ENCODE measurements around the gene RAB44. TPM values are rescaled to one million over a fixed set of nuclear protein-coding genes. Genes with fewer than 3 reads are reported as not detected.

RAB44 gene
- total and polyA plus RNA-seq, 2 of the 13 experiments (the other 11 are each of a cell fraction or from before 2014, with no cell fraction given): not detected

- TSS peak; percentile 41 for BruUV-seq (replicated peaks)
- 2% methylated on average over 33 of the region's 61 CpGs for WGBS (ENCODE audit: low lambda C conversion rate)
- H3K4me3 ChIP-seq (replicated peaks in 1 of 3; ENCODE audit: insufficient read depth in 1 of 3, low read depth in 2 of 3, low read length in 3 of 3): peak overlapping the region; percentile 73 to 99 (median 94)
- peaks cover 57% of the 10 kb centered on the region for H4K20me1 ChIP-seq (ENCODE audit: insufficient read depth, low read length)
- peak; percentile 44 for ATAC-seq
- H3K27me3 ChIP-seq (ENCODE audit: control insufficient read depth in 1 of 2, insufficient read depth in 2 of 2, low read length in 2 of 2): peaks cover 0 to 6% of the 10 kb centered on the region in 2 experiments; a peak in 1 of 5 replicates
- H3K27ac ChIP-seq (ENCODE audit: extremely low read length, insufficient read depth, low read length): peak overlapping the region; percentile 92
- H3K4me1 ChIP-seq (ENCODE audit: insufficient read depth, low read length): peaks cover 77% of the 10 kb centered on the region
- CTCF ChIA-PET (ENCODE audit: low intra/inter-chr PET ratio, low total read pairs): interaction anchor here (0.9 to 3.6 kb wide), 2 partner anchors 36 to 56 kb away, joined by 4 to 39 read pairs; no protein-coding TSS in a partner anchor
- in situ Hi-C loops (cut with HindIII; ENCODE audit: extremely low pct_ligation_motif_present, low pct_unique_long_range_greater_than_20kb) (no loop called here), intact Hi-C loops (cut with micrococcal nuclease; ENCODE audit: unreplicated experiment) (loop anchor here (10.0 kb wide), 1 partner anchor 206 kb away; the partner anchor contains the start of gene C6orf89)
- peak; percentile 50 for DNase-seq (ENCODE audit: low spot score)
- H3K9me3 ChIP-seq (ENCODE audit: low read length): no peaks in the 10 kb centered on the region
- H3K4me2 ChIP-seq (ENCODE audit: low read depth, low read length): peak overlapping the region; percentile 97
- POLR2A ChIA-PET: interaction anchor here (0.5 to 6.8 kb wide), 20 partner anchors 8 to 490 kb away, joined by 3 to 383 read pairs (median 6); partner anchors contain the start of genes PIM1 and PPIL1
- no peak overlapping the region for H2AFZ ChIP-seq (ENCODE audit: low read length)
- peak overlapping the region; percentile 95 for H3K9ac ChIP-seq (ENCODE audit: insufficient read depth, low read depth, low read length)
- peaks cover 11 to 21% of the 10 kb centered on the region in 2 experiments for H3K36me3 ChIP-seq (replicated peaks in 1 of 2; ENCODE audit: control insufficient read depth in 1 of 2, insufficient read depth in 2 of 2, low read length in 2 of 2)
- no peak for FAIRE-seq
- H3K79me2 ChIP-seq (ENCODE audit: insufficient read depth, low read length): peaks cover 59% of the 10 kb centered on the region
- no peak for TF ChIP-seq ZNF7 (CRISPR knock-in tag; IDR thresholded peaks at IDR 0.05)
- TF ChIP-seq FOXA3 (CRISPR knock-in tag; IDR thresholded peaks at IDR 0.05): no peak
- TF ChIP-seq CENPX (CRISPR knock-in tag; IDR thresholded peaks at IDR 0.05): no peak
- TF ChIP-seq MTF1 (CRISPR knock-in tag; IDR thresholded peaks at IDR 0.05): no peak
- TF ChIP-seq REXO4 (CRISPR knock-in tag; IDR thresholded peaks at IDR 0.05; ENCODE audit: borderline replicate concordance): no peak
- no peak for TF ChIP-seq HOXA7 (CRISPR knock-in tag; IDR thresholded peaks at IDR 0.05)
- no peak for TF ChIP-seq ZNF205 (CRISPR knock-in tag; IDR thresholded peaks at IDR 0.05)
- no peak for TF ChIP-seq ZNF468 (CRISPR knock-in tag; IDR thresholded peaks at IDR 0.05)
- no peak for TF ChIP-seq SPEN (CRISPR knock-in tag; IDR thresholded peaks at IDR 0.05; ENCODE audit: low read depth)
- no peak for TF ChIP-seq GPBP1L1 (CRISPR knock-in tag; IDR thresholded peaks at IDR 0.05)
- TF ChIP-seq SRSF1 (optimal IDR thresholded peaks at IDR 0.05; ENCODE audit: low read depth, low read length): no peak
- TF ChIP-seq ZNF317 (CRISPR knock-in tag; IDR thresholded peaks at IDR 0.05): no peak; the same call in 1 of the 2 replicates
- no peak for TF ChIP-seq KDM3A (CRISPR knock-in tag; IDR thresholded peaks at IDR 0.05; ENCODE audit: low read depth)
- TF ChIP-seq ZBTB20 (CRISPR knock-in tag; IDR thresholded peaks at IDR 0.05; ENCODE audit: borderline replicate concordance, low read depth): peak; percentile 13; the same call in 1 of the 2 replicates
- no peak for TF ChIP-seq MXD3 (CRISPR knock-in tag; IDR thresholded peaks at IDR 0.05)
- peak; percentile 86; the same call in 1 of the 2 replicates for TF ChIP-seq ZNF724P (CRISPR knock-in tag; IDR thresholded peaks at IDR 0.05; ENCODE audit: borderline replicate concordance)
- no peak for TF ChIP-seq ZNF747 (CRISPR knock-in tag; IDR thresholded peaks at IDR 0.05; ENCODE audit: borderline replicate concordance)
- no peak; the same call in 1 of the 2 replicates for TF ChIP-seq ZNF709 (CRISPR knock-in tag; IDR thresholded peaks at IDR 0.05)
- no peak for TF ChIP-seq GTF2F1 (IDR thresholded peaks at IDR 0.05; ENCODE audit: low read length)
- TF ChIP-seq ZNF512 (CRISPR knock-in tag; IDR thresholded peaks at IDR 0.05): no peak; the same call in 1 of the 2 replicates
- no peak for TF ChIP-seq SRF (IDR thresholded peaks at IDR 0.05; ENCODE audit: low read depth, low read length)
- TF ChIP-seq MED1 (CRISPR knock-in tag; IDR thresholded peaks at IDR 0.05): no peak
Measured at GRCh38 chr6:36679043-36679833, 18.4 kb upstream of the RAB44 start.
